WERI-Rb-1 (cell line): ENCODE measurements around the gene CDC40.
"Not testable (repeated sequence)": the region's sequence is repeated elsewhere in the genome, so short reads cannot be mapped to it uniquely, and the experiment has no call there.

ENCODE experiments used
- DNase-seq: peaks from one replicate; pipeline ENCODE4 v3.0.0-alpha.2; 2020
- H3K27ac ChIP-seq: fragments of 250-450 bp; sonication (Bioruptor Pico); 2 replicates; pipeline ENCODE4 v1.5.1; 2020; ENCODE audit warnings: mild to moderate bottlenecking, moderate library complexity
- H3K27me3 ChIP-seq: fragments of 250-450 bp; sonication (Bioruptor Pico); 2 replicates; pipeline ENCODE4 v1.5.1; 2021; ENCODE audit warnings: mild to moderate bottlenecking, low read depth, moderate library complexity; ENCODE audit not compliant: insufficient read depth, severe bottlenecking
- H3K36me3 ChIP-seq: fragments of 250-450 bp; sonication (Bioruptor Pico); 2 replicates; pipeline ENCODE4 v1.5.1; 2020; ENCODE audit warnings: mild to moderate bottlenecking, moderate library complexity
- H3K4me3 ChIP-seq: 2 replicates; pipeline ENCODE4 v1.5.1; 2011; ENCODE audit warnings: low read depth, mild to moderate bottlenecking, control low read depth, low read length
- H3K9me3 ChIP-seq: fragments of 250-450 bp; sonication (Bioruptor Pico); 2 replicates; pipeline ENCODE4 v1.5.1; 2021; ENCODE audit warnings: mild to moderate bottlenecking, moderate library complexity; ENCODE audit not compliant: severe bottlenecking
- TF ChIP-seq, protein P1 (sequence below): IDR thresholded peaks from 2 replicates; pipeline ENCODE4 v1.5.1; 2011; ENCODE audit warnings: low read depth, mild to moderate bottlenecking, control low read depth, inconsistent platforms, low read length

The CDC40 gene

DNA sequence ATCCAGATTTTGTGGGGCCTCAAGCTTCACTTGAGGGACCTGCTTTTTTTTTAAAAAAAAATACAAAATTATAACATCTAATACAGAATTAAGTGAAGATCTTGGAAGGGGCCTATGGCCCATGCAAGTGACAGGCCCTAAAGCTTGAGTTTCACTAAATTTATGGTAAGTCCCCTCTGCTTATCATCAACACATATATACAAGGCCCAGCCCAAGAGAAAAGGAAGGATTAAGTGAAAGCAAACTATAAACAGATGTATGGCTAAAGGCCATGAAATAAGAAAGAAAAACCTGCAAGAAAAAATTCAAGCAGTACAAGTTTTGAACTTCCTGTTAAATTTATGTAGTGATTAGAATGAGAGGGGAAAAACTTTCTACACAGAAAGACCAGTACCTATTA, 86.8 kb downstream of the CDC40 start:
- H3K9me3 ChIP-seq = no peaks in the 10 kb centered on the region
- H3K36me3 ChIP-seq = no peaks in the 10 kb centered on the region
- DNase-seq = no peak
- H3K27ac ChIP-seq = no peak overlapping the region
- H3K4me3 ChIP-seq = no peak overlapping the region
- TF ChIP-seq, protein P1, sequence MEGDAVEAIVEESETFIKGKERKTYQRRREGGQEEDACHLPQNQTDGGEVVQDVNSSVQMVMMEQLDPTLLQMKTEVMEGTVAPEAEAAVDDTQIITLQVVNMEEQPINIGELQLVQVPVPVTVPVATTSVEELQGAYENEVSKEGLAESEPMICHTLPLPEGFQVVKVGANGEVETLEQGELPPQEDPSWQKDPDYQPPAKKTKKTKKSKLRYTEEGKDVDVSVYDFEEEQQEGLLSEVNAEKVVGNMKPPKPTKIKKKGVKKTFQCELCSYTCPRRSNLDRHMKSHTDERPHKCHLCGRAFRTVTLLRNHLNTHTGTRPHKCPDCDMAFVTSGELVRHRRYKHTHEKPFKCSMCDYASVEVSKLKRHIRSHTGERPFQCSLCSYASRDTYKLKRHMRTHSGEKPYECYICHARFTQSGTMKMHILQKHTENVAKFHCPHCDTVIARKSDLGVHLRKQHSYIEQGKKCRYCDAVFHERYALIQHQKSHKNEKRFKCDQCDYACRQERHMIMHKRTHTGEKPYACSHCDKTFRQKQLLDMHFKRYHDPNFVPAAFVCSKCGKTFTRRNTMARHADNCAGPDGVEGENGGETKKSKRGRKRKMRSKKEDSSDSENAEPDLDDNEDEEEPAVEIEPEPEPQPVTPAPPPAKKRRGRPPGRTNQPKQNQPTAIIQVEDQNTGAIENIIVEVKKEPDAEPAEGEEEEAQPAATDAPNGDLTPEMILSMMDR = no peak
- H3K27me3 ChIP-seq = no peaks in the 10 kb centered on the region

DNA sequence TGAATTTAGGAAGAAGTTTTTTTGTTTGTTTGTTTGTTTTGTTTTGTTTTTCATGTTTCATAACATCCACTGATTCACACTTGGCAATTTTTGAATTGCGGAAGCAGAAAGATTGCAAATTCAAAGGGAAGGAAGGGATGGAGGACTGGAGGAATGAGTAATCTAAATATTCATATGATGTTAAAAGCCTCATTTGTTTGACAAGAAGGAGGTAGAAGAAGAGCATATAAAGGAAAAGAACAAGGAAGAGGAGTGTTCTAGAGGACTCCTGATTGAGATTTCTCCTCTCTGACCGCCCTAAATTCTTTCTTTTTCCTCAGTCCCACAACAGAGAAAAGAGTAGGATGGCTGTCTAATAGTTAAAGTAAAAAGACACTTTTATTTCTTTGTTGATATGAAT, 89.4 kb downstream of the CDC40 start:
- TF ChIP-seq, protein P1 = no peak
- Histone ChIP-seq H3K4me3 (no peak overlapping the region), H3K27ac (no peak overlapping the region), H3K27me3 (no peaks in the 10 kb centered on the region), H3K9me3 (no peaks in the 10 kb centered on the region), H3K36me3 (no peaks in the 10 kb centered on the region)
- no peak for DNase-seq

DNA sequence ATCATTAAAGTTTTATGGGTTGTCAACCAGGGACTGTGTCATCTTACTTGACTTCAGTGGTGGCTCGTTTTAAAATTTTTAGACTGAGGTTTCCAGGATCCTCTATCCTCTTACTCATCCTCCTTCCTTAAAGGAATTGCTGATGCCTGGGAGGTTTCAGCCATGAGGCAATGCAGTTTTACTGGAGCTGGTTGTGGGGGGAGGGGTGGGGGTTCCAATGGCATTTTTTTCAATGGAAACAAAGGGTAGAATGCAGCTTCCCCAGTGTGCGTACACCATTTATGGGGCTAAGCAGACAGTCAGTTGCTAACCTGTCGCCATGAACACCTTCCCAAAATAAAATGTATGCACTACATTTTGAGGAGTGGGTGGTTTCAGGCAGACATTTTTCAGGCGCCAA, 89.9 kb downstream of the CDC40 start:
- H3K27ac ChIP-seq = no peak overlapping the region
- no peaks in the 10 kb centered on the region for H3K36me3 ChIP-seq
- no peak for DNase-seq
- TF ChIP-seq, protein P1 = no peak
- no peak overlapping the region for H3K4me3 ChIP-seq
- H3K9me3 ChIP-seq = no peaks in the 10 kb centered on the region
- H3K27me3 ChIP-seq = no peaks in the 10 kb centered on the region

DNA sequence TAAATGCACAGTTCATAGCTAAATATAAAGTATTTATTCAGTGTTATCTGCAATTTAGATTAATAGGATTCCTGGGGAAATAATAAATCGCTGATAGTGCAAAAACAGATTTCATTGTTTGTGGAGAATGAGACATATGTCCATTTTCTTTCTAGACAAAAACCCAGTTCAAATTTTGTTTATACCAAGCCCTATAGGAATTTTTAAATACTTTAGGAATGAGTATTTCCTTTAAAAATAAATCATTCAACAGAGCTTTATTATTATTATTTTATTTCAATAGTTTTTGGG, 91.5 kb downstream of the CDC40 start:
- no peaks in the 10 kb centered on the region for H3K27me3 ChIP-seq
- no peak for DNase-seq
- TF ChIP-seq, protein P1 = no peak
- H3K36me3 ChIP-seq = no peaks in the 10 kb centered on the region
- H3K27ac ChIP-seq = no peak overlapping the region
- H3K9me3 ChIP-seq = no peaks in the 10 kb centered on the region
- no peak overlapping the region for H3K4me3 ChIP-seq

DNA sequence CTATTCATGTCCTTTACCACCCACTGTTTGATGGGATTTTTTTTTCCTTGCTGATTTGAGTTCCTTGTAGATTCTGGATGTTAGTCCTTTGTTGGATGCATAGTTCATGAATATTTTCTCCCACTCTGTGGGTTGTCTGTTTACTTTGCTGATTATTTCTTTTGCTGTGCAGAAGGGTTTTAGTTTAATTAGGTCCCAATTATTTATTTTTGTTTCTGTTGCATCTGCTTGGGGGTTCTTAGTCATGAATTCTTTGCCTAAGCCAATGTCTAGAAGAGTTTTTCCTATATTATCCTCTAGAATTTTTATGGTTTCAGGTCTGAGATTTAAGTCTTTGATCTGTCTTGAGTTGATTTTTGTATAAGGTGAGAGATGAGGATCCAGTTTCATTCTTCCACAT, 92.6 kb downstream of the CDC40 start:
- DNase-seq, H3K4me3 ChIP-seq, H3K36me3 ChIP-seq, H3K9me3 ChIP-seq, H3K27ac ChIP-seq, H3K27me3 ChIP-seq: not testable (repeated sequence)

DNA sequence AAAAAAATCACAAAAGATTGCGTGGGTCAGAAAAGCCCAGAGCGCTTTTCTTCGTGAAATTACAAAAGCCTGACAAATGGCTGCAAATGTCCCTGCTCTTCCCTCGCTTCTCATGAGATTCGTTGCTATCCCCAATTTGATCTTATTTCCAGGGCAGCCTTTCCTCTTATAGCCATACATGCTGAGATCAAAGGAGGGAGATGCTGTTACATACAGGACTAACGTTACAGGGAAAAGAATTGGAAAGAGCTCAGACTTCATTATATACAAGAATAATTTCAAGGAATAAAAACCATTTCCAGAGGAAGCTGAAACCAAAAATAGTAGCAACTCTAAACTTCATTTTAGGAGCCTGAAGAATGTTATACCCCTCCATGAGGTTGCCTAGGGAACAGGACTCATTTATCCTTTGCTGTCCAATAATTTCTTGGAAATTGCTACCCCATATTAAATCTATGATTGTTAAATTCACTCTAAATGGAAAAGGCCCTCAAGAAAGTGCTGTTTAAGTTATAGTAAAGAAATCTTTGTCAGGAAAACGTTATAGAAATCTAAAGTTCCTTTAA, 97.0 kb downstream of the CDC40 start:
- Histone ChIP-seq H3K27me3 (no peaks in the 10 kb centered on the region), H3K4me3 (no peak overlapping the region), H3K9me3 (no peaks in the 10 kb centered on the region), H3K36me3 (no peaks in the 10 kb centered on the region), H3K27ac (no peak overlapping the region)
- DNase-seq = no peak
- TF ChIP-seq, protein P1 = no peak
